ENCODE data around the gene RPTOR.

- TF ChIP-seq POLR2A (IDR thresholded peaks at IDR 0.05), result no peak
- TF ChIP-seq CTCF (IDR thresholded peaks at IDR 0.05), result no peak
Observed at GRCh38 chr17:80761110-80761871, 216.7 kb downstream of the RPTOR start.
